Measurements from ENCODE around the gene ACP1.

ACP1 gene

GRCh38 chr2:320561-320960 is 55.8 kb downstream of the ACP1 start:
- no peak for TF ChIP-seq POLR2A (IDR thresholded peaks at IDR 0.05; ENCODE audit: low read depth, low read length)
- DNase-seq (ENCODE audit: insufficient read length, low spot score) (no peak), FAIRE-seq (no peak)

GRCh38 chr2:322326-322725 is 57.6 kb downstream of the ACP1 start:
- DNase-seq (ENCODE audit: insufficient read length, low spot score) (no peak), FAIRE-seq (no peak)
- TF ChIP-seq POLR2A (IDR thresholded peaks at IDR 0.05; ENCODE audit: low read depth, low read length) = no peak

GRCh38 chr2:323035-323434 is 58.3 kb downstream of the ACP1 start:
- FAIRE-seq = no peak
- TF ChIP-seq POLR2A (IDR thresholded peaks at IDR 0.05; ENCODE audit: low read depth, low read length) = no peak
- no peak for DNase-seq (ENCODE audit: insufficient read length, low spot score)
